AG09309 (cell line): ENCODE results near the gene IFNE.

ENCODE experiments used
- DNase-seq: peaks from one replicate; pipeline ENCODE4 v3.0.0-alpha.2; 2010; ENCODE audit warnings: low read depth
- H3K4me3 ChIP-seq: 2 replicates; pipeline ENCODE4 v1.5.1; 2011; ENCODE audit warnings: mild to moderate bottlenecking, low read depth, low read length, moderate library complexity; ENCODE audit not compliant: control insufficient read depth
- CTCF ChIP-seq: IDR thresholded peaks from 2 replicates; pipeline ENCODE4 v1.5.1; 2011; ENCODE audit warnings: mild to moderate bottlenecking, low read depth, low read length, inconsistent platforms; ENCODE audit not compliant: insufficient read depth, control insufficient read depth; ENCODE audit errors: missing control alignments

Gene IFNE

GRCh38 chr9:21482213-21482612 is at the start of gene IFNE:
TSS of gene IFNE (minus strand) at chr9:21482313. CDS start at chr9:21481694, 619 bp downstream.
- H3K4me3 ChIP-seq = no peak within 1 kb of the TSS
- no peak for TF ChIP-seq CTCF
- no peak for DNase-seq

DNA sequence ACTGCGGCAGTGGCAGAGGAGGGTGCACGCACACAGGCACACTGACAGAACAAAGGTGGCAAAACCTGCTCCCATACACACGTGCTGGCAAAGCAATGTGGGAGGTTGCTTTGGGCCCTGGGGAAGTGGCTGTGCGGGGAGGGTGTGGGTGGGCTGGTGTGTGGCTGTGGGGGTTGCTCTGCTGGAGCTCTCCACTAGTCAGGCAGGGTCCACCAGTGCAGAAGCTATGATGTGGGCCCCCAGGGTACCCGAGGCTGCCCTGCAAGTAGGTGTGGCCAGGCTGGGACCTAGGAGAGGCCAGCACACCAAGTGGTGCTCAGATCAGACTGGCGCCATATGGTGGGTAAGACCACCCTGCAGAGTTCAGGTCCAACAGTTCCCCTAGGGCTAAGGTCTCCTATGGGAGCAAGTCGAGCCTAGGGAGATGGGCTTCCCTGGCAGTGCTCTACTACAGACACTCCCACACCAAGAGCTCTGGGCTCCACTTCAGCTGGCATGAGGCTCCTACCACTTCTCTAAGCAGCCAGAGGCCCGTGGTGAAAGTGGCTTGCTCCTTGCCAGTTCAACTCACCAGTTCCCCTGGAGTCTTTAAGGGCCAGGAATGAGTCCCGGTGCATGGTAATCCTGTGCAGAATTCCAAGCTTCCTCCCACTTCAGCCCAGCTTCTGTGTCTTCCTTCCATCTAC is 46.2 kb upstream of the IFNE start:
- no peak for DNase-seq
- TF ChIP-seq CTCF = no peak
- H3K4me3 ChIP-seq = no peak overlapping the region

GRCh38 chr9:21527579-21527978 is 45.5 kb upstream of the IFNE start:
- no peak for TF ChIP-seq CTCF
- no peak overlapping the region for H3K4me3 ChIP-seq
- DNase-seq = no peak

- no peak for TF ChIP-seq CTCF
- no peak overlapping the region for H3K4me3 ChIP-seq
- no peak for DNase-seq
These were observed 43.1 kb upstream of the IFNE start for GRCh38 chr9:21525174-21525573.

- no peak for TF ChIP-seq CTCF
- no peak for DNase-seq
- no peak overlapping the region for H3K4me3 ChIP-seq
These were observed 42.2 kb upstream of the IFNE start for GRCh38 chr9:21524099-21524830.

GRCh38 chr9:21523021-21524014 is 41.2 kb upstream of the IFNE start:
- no peak overlapping the region for H3K4me3 ChIP-seq
- no peak for TF ChIP-seq CTCF
- DNase-seq = no peak
